SK-N-SH (cell line): Measurements from ENCODE around the gene ABI1. TPM values are rescaled to one million over a fixed set of nuclear protein-coding genes. Genes with fewer than 3 reads are reported as not detected.

ENCODE experiments used
- CTCF ChIA-PET: fragments of 300-600, 350-600 bp; formaldehyde crosslinking; extraction: SDS; loops from one replicate; lab custom pipeline; 2021; lab: Yijun Ruan, JAX
- POLR2A ChIA-PET: fragments of 350-600 bp; sonication (Branson Sonifier 250); formaldehyde crosslinking; extraction: SDS; loops from one replicate; lab custom pipeline; 2020; ENCODE audit warnings: antibody characterized with exemption, inconsistent platforms; lab: Yijun Ruan, JAX
- DNase-seq: peaks from one replicate; pipeline ENCODE4 v3.0.0; 2012
- H2AFZ ChIP-seq: fragments of 200-600 bp; sonication (generic); 2 replicates; pipeline ENCODE4 v1.8.1; 2016; ENCODE audit warnings: antibody characterized with exemption, mild to moderate bottlenecking, low read depth
- H3F3A ChIP-seq: fragments of 200-600 bp; sonication (generic); replicated peaks from 2 replicates; pipeline ENCODE3; 2016; ENCODE audit warnings: antibody characterized with exemption, mild to moderate bottlenecking; ENCODE audit not compliant: insufficient read depth
- H3K27ac ChIP-seq, 2 experiments: fragments of 200-500 bp in 1 of 2; fragments of 200-600 bp in 1 of 2; sonication (Bioruptor generic) in 1 of 2; sonication (generic), shearing (Covaris generic) in 1 of 2; 2 replicates each; pipeline versions ENCODE4 v1.5.1 to v1.6.1; 2014 to 2016; ENCODE audit warnings: low read depth in 2 of 2, inconsistent platforms in 1 of 2, low read length in 1 of 2, mild to moderate bottlenecking in 1 of 2, mixed read lengths in 1 of 2
- H3K27me3 ChIP-seq: fragments of 200-600 bp; sonication (generic), shearing (Covaris generic); 2 replicates; pipeline ENCODE4 v1.6.1; 2016; ENCODE audit warnings: mixed run types; ENCODE audit not compliant: insufficient read depth
- H3K36me3 ChIP-seq, 2 experiments: fragments of 200-500 bp in 1 of 2; fragments of 200-600 bp in 1 of 2; sonication (Bioruptor generic) in 1 of 2; sonication (generic) in 1 of 2; replicated peaks in 1 of 2; 2 replicates each; pipeline versions ENCODE3 to v1.5.1; 2014 to 2016; ENCODE audit warnings: low read length in 1 of 2, mild to moderate bottlenecking in 1 of 2; ENCODE audit not compliant: insufficient read depth in 2 of 2, control insufficient read depth in 1 of 2
- H3K4me1 ChIP-seq, 2 experiments: fragments of 200-500 bp in 1 of 2; fragments of 200-600 bp in 1 of 2; sonication (Bioruptor generic) in 1 of 2; sonication (generic), shearing (Covaris generic) in 1 of 2; 2 replicates each; pipeline versions ENCODE4 v1.5.1 to v1.6.1; 2014 to 2016; ENCODE audit warnings: low read depth in 1 of 2, low read length in 1 of 2, mixed run types in 1 of 2; ENCODE audit not compliant: insufficient read depth in 2 of 2, control insufficient read depth in 1 of 2
- H3K4me2 ChIP-seq: fragments of 200-600 bp; sonication (generic), shearing (Covaris generic); 2 replicates; pipeline ENCODE4 v1.6.1; 2017; ENCODE audit warnings: mixed run types
- H3K4me3 ChIP-seq, 2 experiments: fragments of 200-500 bp in 1 of 2; fragments of 200-600 bp in 1 of 2; sonication (Bioruptor generic) in 1 of 2; sonication (generic), shearing (Covaris generic) in 1 of 2; 2 replicates each; pipeline versions ENCODE4 v1.5.1 to v1.8.1; 2014 to 2016; ENCODE audit warnings: low read depth in 2 of 2, inconsistent platforms in 1 of 2, low read length in 1 of 2, mild to moderate bottlenecking in 1 of 2, mixed read lengths in 1 of 2, moderate library complexity in 1 of 2
- H3K79me2 ChIP-seq: fragments of 200-600 bp; sonication (generic); 2 replicates; pipeline ENCODE4 v1.8.1; 2017; ENCODE audit warnings: mild to moderate bottlenecking; ENCODE audit not compliant: insufficient read depth
- H3K9ac ChIP-seq: fragments of 200-600 bp; sonication (generic); 2 replicates; pipeline ENCODE4 v1.6.1; 2017; ENCODE audit warnings: mixed run types
- H3K9me2 ChIP-seq: fragments of 200-600 bp; sonication (generic); 2 replicates; pipeline ENCODE4 v1.6.1; 2017; ENCODE audit warnings: mixed run types
- H3K9me3 ChIP-seq: fragments of 200-600 bp; sonication (generic); 2 replicates; pipeline ENCODE4 v1.6.1; 2017; ENCODE audit warnings: mixed run types, mild to moderate bottlenecking, moderate library complexity
- H4K20me1 ChIP-seq: fragments of 200-600 bp; sonication (generic); 2 replicates; pipeline ENCODE4 v1.6.1; 2017; ENCODE audit warnings: mild to moderate bottlenecking, mixed run types; ENCODE audit not compliant: insufficient read depth
- CHD2 ChIP-seq: fragments of 150-350 bp; IDR thresholded peaks from 2 replicates; pipeline ENCODE4 v1.6.1; 2018; ENCODE audit warnings: low read length; ENCODE audit not compliant: partially characterized antibody
- CTCF ChIP-seq: fragments of 200-600 bp; sonication (generic); IDR thresholded peaks from 2 replicates; pipeline ENCODE4 v1.6.1; 2017; ENCODE audit warnings: antibody characterized with exemption, mild to moderate bottlenecking, moderate library complexity
- EP300 ChIP-seq, 2 experiments: IDR thresholded peaks; 2 replicates each; pipeline versions ENCODE4 v1.4.0 to v1.6.1; 2012; ENCODE audit warnings: borderline replicate concordance in 1 of 2, low read depth in 1 of 2, low read length in 1 of 2
- FOSL2 ChIP-seq: IDR thresholded peaks from 2 replicates; pipeline ENCODE4 v1.4.0; 2012; ENCODE audit warnings: low read depth, mild to moderate bottlenecking, moderate library complexity, borderline replicate concordance
- FOXJ3 ChIP-seq: sonication (generic); formaldehyde crosslinking; IDR thresholded peaks from 2 replicates; pipeline ENCODE4 v1.5.1; 2020; ENCODE audit warnings: mild to moderate bottlenecking, missing genetic modification reagents
- FOXM1 ChIP-seq: IDR thresholded peaks from 2 replicates; pipeline ENCODE4 v1.4.0; 2012; ENCODE audit warnings: low read depth, mild to moderate bottlenecking
- GABPA ChIP-seq: IDR thresholded peaks from 2 replicates; pipeline ENCODE4 v1.4.0; 2012; ENCODE audit warnings: low read depth, mild to moderate bottlenecking
- GATA2 ChIP-seq: sonication (generic); formaldehyde crosslinking; IDR thresholded peaks from 2 replicates; pipeline ENCODE4 v1.5.0; 2020; ENCODE audit warnings: mild to moderate bottlenecking, missing genetic modification reagents
- IRF3 ChIP-seq: fragments of 150-350 bp; IDR thresholded peaks from 2 replicates; pipeline ENCODE4 v1.6.1; 2016; ENCODE audit warnings: mild to moderate bottlenecking, low read depth, low read length
- JUND ChIP-seq: IDR thresholded peaks from 2 replicates; pipeline ENCODE4 v1.4.0; 2012
- MEF2A ChIP-seq: IDR thresholded peaks from 2 replicates; pipeline ENCODE4 v1.4.0; 2012; ENCODE audit warnings: low read depth, borderline replicate concordance
- NFIC ChIP-seq: IDR thresholded peaks from 2 replicates; pipeline ENCODE4 v1.4.0; 2012; ENCODE audit warnings: borderline replicate concordance
- RAD21 ChIP-seq: IDR thresholded peaks from 2 replicates; pipeline ENCODE4 v1.6.1; 2012; ENCODE audit warnings: mild to moderate bottlenecking, low read length
- SIN3A ChIP-seq: IDR thresholded peaks from 2 replicates; pipeline ENCODE4 v1.6.1; 2012; ENCODE audit warnings: low read depth, mild to moderate bottlenecking, low read length, moderate library complexity, borderline replicate concordance
- SMC3 ChIP-seq: IDR thresholded peaks from 2 replicates; pipeline ENCODE4 v1.6.1; 2012; ENCODE audit warnings: low read depth, low read length, improper control_type of control experiment
- TAF1 ChIP-seq: IDR thresholded peaks from 2 replicates; pipeline ENCODE4 v1.6.1; 2012; ENCODE audit warnings: low read depth, mild to moderate bottlenecking, low read length, moderate library complexity, borderline replicate concordance
- WGBS: methylation state at CpG from one replicate; pipeline ENCODE4 v1.1.6; 2017; ENCODE audit warnings: low lambda C conversion rate; 5-methylcytosine and 5-hydroxymethylcytosine counted together
- polyA plus RNA-seq, 3 experiments: library from polyadenylated mRNA; depleted of rRNA; stranded (reverse); fragments of >200 nt; gene quantifications; 2 replicates each; pipeline ENCODE4 v1.2.3, GENCODE V29; 2012
- TF ChIP-seq, protein P1 (sequence below): IDR thresholded peaks from 2 replicates; pipeline ENCODE4 v1.4.0; 2012; ENCODE audit warnings: low read depth, borderline replicate concordance
- TF ChIP-seq, protein P2 (sequence below): fragments of 150-350 bp; IDR thresholded peaks from 2 replicates; pipeline ENCODE4 v1.6.1; 2017; ENCODE audit warnings: antibody characterized with exemption, low read length, low read depth, borderline replicate concordance
- TF ChIP-seq, protein P3 (sequence below): IDR thresholded peaks from 2 replicates; pipeline ENCODE4 v1.4.0; 2012; ENCODE audit warnings: low read depth

Gene ABI1
- polyA plus RNA-seq, 1 of the 3 experiments (the other 2 are of a cell fraction), result 36.7 TPM

GRCh38 chr10:26860102-26860442 is 686 bp downstream of the ABI1 start:
- WGBS, result under 1% methylated on average over 22 of the region's 24 CpGs
- peak overlapping the region; percentile 92 to 95 for H3K27ac ChIP-seq
- peak overlapping the region; percentile 66 to 75 for H3K4me3 ChIP-seq
- no peaks in the 10 kb centered on the region for H3K9me3 ChIP-seq
- ChIA-PET CTCF (interaction anchor here (0.9 to 4.1 kb wide), 7 partner anchors 10 to 155 kb away, joined by 3 to 43 read pairs (median 3); no protein-coding TSS in a partner anchor), POLR2A (interaction anchor here (1.2 kb wide), 1 partner anchor 133 kb away, joined by 3 read pairs; no protein-coding TSS in a partner anchor)
- peaks cover 9% of the 10 kb centered on the region for H3F3A ChIP-seq
- H3K4me2 ChIP-seq, result peak overlapping the region; percentile 59
- H2AFZ ChIP-seq, result peak overlapping the region; percentile 93
- H3K4me1 ChIP-seq, result peaks cover 5 to 11% of the 10 kb centered on the region in 2 experiments; a peak in 3 of 4 replicates
- H3K9me2 ChIP-seq, result no peaks in the 10 kb centered on the region
- H3K27me3 ChIP-seq, result no peaks in the 10 kb centered on the region; the same call in 1 of the 2 replicates
- H4K20me1 ChIP-seq, result peaks cover 40% of the 10 kb centered on the region
- 0 out of 2 replicates have a peak, but pooled peaks have one; percentile 20 for TF ChIP-seq SIN3A
- peak; percentile 53; the same call in 1 of the 2 replicates for TF ChIP-seq TAF1
- TF ChIP-seq GABPA, result no peak
- no peak for DNase-seq
- H3K36me3 ChIP-seq, result no peaks in the 10 kb centered on the region
- peak overlapping the region; percentile 95 for H3K9ac ChIP-seq
- H3K79me2 ChIP-seq, result peaks cover 49% of the 10 kb centered on the region

DNA sequence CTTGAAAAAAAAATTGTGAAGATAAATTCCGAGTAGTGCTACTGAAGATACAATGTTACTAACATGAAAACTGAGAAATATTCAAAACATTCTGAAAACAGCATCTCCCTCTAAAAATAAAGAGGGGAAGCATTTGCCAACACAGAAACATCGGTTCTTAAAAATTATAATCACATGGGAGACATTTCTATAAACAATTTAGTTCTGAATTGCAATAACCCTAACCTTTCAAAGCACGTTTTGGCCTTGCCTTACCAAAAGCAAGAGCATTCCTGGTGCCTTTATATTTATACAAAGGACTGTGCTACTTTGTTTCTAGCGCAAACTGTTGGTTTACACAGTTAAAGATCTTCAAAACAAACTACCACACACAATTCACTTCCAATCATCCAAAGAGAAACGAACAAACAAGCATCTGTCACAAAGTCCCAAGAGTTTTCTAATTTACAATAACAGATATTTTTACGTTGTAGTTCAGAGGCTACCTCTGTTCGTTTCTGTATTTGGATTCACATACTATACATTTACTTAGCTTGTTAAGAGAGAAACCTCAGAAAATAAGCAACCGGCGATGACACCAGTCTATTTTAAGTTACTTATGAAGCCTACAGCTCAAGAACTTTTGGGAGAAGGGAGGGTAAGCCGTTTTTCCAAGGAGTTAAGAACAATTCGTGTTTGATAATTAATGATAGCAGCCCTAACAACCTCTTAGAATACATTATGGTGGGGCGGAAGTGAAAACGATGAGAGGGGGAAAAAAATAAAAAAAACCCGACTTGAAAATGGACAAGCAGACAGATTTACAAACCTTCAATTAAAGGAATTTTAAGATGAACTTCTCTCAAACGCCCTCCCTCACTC is 1.3 kb downstream of the ABI1 start:
- Histone ChIP-seq H3F3A (peaks cover 9% of the 10 kb centered on the region), H3K36me3 (no peaks in the 10 kb centered on the region), H3K9me3 (no peaks in the 10 kb centered on the region), H2AFZ (peak overlapping the region; percentile 32; the same call in 1 of the 2 replicates), H3K27ac (peak overlapping the region; percentile 92 to 95), H3K4me2 (peak overlapping the region; percentile 59), H3K4me1 (peaks cover 7 to 11% of the 10 kb centered on the region in 2 experiments; a peak in 3 of 4 replicates), H3K9me2 (no peaks in the 10 kb centered on the region), H3K27me3 (no peaks in the 10 kb centered on the region; the same call in 1 of the 2 replicates), H3K4me3 (peak overlapping the region; percentile 66 to 75), H3K79me2 (peaks cover 55% of the 10 kb centered on the region), H4K20me1 (peaks cover 46% of the 10 kb centered on the region), H3K9ac (peak overlapping the region; percentile 95)
- no peak for DNase-seq
- 4% methylated on average over 15 of the region's 15 CpGs for WGBS
- TF ChIP-seq CTCF (no peak), GABPA (no peak), FOSL2 (no peak), IRF3 (no peak), JUND (no peak), EP300 (IDR thresholded peaks at IDR 0.05; ENCODE audit: borderline replicate concordance in 1 of 2, low read depth in 1 of 2, low read length in 1 of 2) (no peak), FOXM1 (no peak), GATA2 (no peak), SMC3 (no peak), MEF2A (no peak), SIN3A (no peak), FOXJ3 (no peak), RAD21 (no peak), NFIC (no peak), CHD2 (no peak)
- TF ChIP-seq, protein P1, sequence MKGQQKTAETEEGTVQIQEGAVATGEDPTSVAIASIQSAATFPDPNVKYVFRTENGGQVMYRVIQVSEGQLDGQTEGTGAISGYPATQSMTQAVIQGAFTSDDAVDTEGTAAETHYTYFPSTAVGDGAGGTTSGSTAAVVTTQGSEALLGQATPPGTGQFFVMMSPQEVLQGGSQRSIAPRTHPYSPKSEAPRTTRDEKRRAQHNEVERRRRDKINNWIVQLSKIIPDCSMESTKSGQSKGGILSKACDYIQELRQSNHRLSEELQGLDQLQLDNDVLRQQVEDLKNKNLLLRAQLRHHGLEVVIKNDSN, result no peak
- TF ChIP-seq, protein P2, sequence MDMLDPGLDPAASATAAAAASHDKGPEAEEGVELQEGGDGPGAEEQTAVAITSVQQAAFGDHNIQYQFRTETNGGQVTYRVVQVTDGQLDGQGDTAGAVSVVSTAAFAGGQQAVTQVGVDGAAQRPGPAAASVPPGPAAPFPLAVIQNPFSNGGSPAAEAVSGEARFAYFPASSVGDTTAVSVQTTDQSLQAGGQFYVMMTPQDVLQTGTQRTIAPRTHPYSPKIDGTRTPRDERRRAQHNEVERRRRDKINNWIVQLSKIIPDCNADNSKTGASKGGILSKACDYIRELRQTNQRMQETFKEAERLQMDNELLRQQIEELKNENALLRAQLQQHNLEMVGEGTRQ, result no peak
- TF ChIP-seq, protein P3, sequence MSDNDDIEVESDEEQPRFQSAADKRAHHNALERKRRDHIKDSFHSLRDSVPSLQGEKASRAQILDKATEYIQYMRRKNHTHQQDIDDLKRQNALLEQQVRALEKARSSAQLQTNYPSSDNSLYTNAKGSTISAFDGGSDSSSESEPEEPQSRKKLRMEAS, result no peak
- ChIA-PET POLR2A (no interaction called here), CTCF (interaction anchor here (0.9 to 4.1 kb wide), 3 partner anchors 17 to 134 kb away, joined by 3 to 43 read pairs (median 3); no protein-coding TSS in a partner anchor)
